ENCODE results near the gene PRSS36.
A peak's percentile ranks its signal among the peaks of the same experiment; 100 is the strongest.

The PRSS36 gene

GRCh38 chr16:31131416-31131815 lies 18.4 kb downstream of the PRSS36 start:
- Histone ChIP-seq H3K27me3 (ENCODE audit: insufficient read depth, poor library complexity, severe bottlenecking) (no peaks in the 10 kb centered on the region), H3K27ac (replicated peaks) (0 out of 2 replicates have a peak overlapping the region, but pooled peaks have one; percentile 13), H3K4me3 (replicated peaks; ENCODE audit: insufficient read depth, low read length) (no peak overlapping the region)
- no peak for DNase-seq (ENCODE audit: low read depth in 1 of 2, low spot score in 1 of 2)
- TF ChIP-seq REST (IDR thresholded peaks at IDR 0.05; ENCODE audit: insufficient replicate concordance, low read depth): no peak

GRCh38 chr16:31130899-31131298 lies 19.0 kb downstream of the PRSS36 start:
- Histone ChIP-seq H3K27me3 (ENCODE audit: insufficient read depth, poor library complexity, severe bottlenecking) (no peaks in the 10 kb centered on the region), H3K4me3 (replicated peaks; ENCODE audit: insufficient read depth, low read length) (no peak overlapping the region), H3K27ac (replicated peaks) (0 out of 2 replicates have a peak overlapping the region, but pooled peaks have one; percentile 13)
- TF ChIP-seq SPI1 (IDR thresholded peaks at IDR 0.05; ENCODE audit: borderline replicate concordance, low read depth) (no peak), POLR2AphosphoS5 (IDR thresholded peaks at IDR 0.05; ENCODE audit: low read depth) (no peak), GABPA (IDR thresholded peaks at IDR 0.05; ENCODE audit: low read depth) (no peak), CTCF (IDR thresholded peaks at IDR 0.05; ENCODE audit: insufficient read depth, low read length) (no peak), REST (IDR thresholded peaks at IDR 0.05; ENCODE audit: insufficient replicate concordance, low read depth) (no peak)
- DNase-seq (ENCODE audit: low read depth in 1 of 2, low spot score in 1 of 2): no peak

- Histone ChIP-seq H3K27me3 (ENCODE audit: insufficient read depth, poor library complexity, severe bottlenecking) (no peaks in the 10 kb centered on the region), H3K27ac (replicated peaks) (peak overlapping the region; percentile 95), H3K4me3 (replicated peaks; ENCODE audit: insufficient read depth, low read length) (no peak overlapping the region)
- TF ChIP-seq CTCF (IDR thresholded peaks at IDR 0.05; ENCODE audit: insufficient read depth, low read length) (no peak), POLR2AphosphoS5 (IDR thresholded peaks at IDR 0.05; ENCODE audit: low read depth) (no peak), SPI1 (IDR thresholded peaks at IDR 0.05; ENCODE audit: borderline replicate concordance, low read depth) (peak; percentile 66; the same call in 1 of the 2 replicates)
- peak in 1 of 2 experiments; percentile 93 for DNase-seq (ENCODE audit: low read depth in 1 of 2, low spot score in 1 of 2)
These were observed 19.5 kb downstream of the PRSS36 start for GRCh38 chr16:31130336-31130891.

- Histone ChIP-seq H3K27ac (replicated peaks) (peak overlapping the region; percentile 95), H3K27me3 (ENCODE audit: insufficient read depth, poor library complexity, severe bottlenecking) (no peaks in the 10 kb centered on the region), H3K4me3 (replicated peaks; ENCODE audit: insufficient read depth, low read length) (no peak overlapping the region)
- TF ChIP-seq SPI1 (IDR thresholded peaks at IDR 0.05; ENCODE audit: borderline replicate concordance, low read depth) (0 out of 2 replicates have a peak, but pooled peaks have one; percentile 6), GABPA (IDR thresholded peaks at IDR 0.05; ENCODE audit: low read depth) (no peak), REST (IDR thresholded peaks at IDR 0.05; ENCODE audit: insufficient replicate concordance, low read depth) (no peak), POLR2AphosphoS5 (IDR thresholded peaks at IDR 0.05; ENCODE audit: low read depth) (no peak; the same call in 1 of the 2 replicates), CTCF (IDR thresholded peaks at IDR 0.05; ENCODE audit: insufficient read depth, low read length) (no peak)
- DNase-seq (ENCODE audit: low read depth in 1 of 2, low spot score in 1 of 2): peak; percentile 57 to 75
These were observed 20.1 kb downstream of the PRSS36 start for GRCh38 chr16:31129568-31130335.

Measured in HL-60 (cell line).